ENCODE measurements around the gene MPV17L2.

The MPV17L2 gene

GRCh38 chr19:18218600-18218999 is 25.6 kb downstream of the MPV17L2 start:
- no peak for DNase-seq (ENCODE audit: low read depth)

- no peak for DNase-seq (ENCODE audit: low read depth)
Measured at GRCh38 chr19:18219911-18220631, 27.1 kb downstream of the MPV17L2 start.

GRCh38 chr19:18220632-18221275 is 27.7 kb downstream of the MPV17L2 start:
- no peak for DNase-seq (ENCODE audit: low read depth)

- no peak for DNase-seq (ENCODE audit: low read depth)
Measured at GRCh38 chr19:18221815-18222725, 29.1 kb downstream of the MPV17L2 start.

GRCh38 chr19:18223860-18224524 is 31.0 kb downstream of the MPV17L2 start:
- no peak for DNase-seq (ENCODE audit: low read depth)

- peak; percentile 70 for DNase-seq (ENCODE audit: low read depth)
Measured at GRCh38 chr19:18224525-18225354, 31.7 kb downstream of the MPV17L2 start.

GRCh38 chr19:18225355-18225701 is 32.3 kb downstream of the MPV17L2 start:
- no peak for DNase-seq (ENCODE audit: low read depth)

- DNase-seq (ENCODE audit: low read depth) = no peak
Measured at GRCh38 chr19:18225702-18226468, 32.9 kb downstream of the MPV17L2 start, which contains the start of gene PDE4C. TSS of gene PDE4C (minus strand) at chr19:18226438. CDS start at chr19:18226415, 23 bp downstream.

- no peak for DNase-seq (ENCODE audit: low read depth)
Measured at GRCh38 chr19:18226956-18227780, 34.1 kb downstream of the MPV17L2 start.

GRCh38 chr19:18227781-18228271 is 34.8 kb downstream of the MPV17L2 start:
- no peak for DNase-seq (ENCODE audit: low read depth)

GRCh38 chr19:18229474-18229873 is 36.5 kb downstream of the MPV17L2 start:
- DNase-seq (ENCODE audit: low read depth) = no peak

- DNase-seq (ENCODE audit: low read depth) = no peak
Measured at GRCh38 chr19:18229915-18230314, 36.9 kb downstream of the MPV17L2 start.

- DNase-seq (ENCODE audit: low read depth) = no peak
Measured at GRCh38 chr19:18230941-18231734, 38.1 kb downstream of the MPV17L2 start.

GRCh38 chr19:18231775-18232174 is 38.8 kb downstream of the MPV17L2 start:
- no peak for DNase-seq (ENCODE audit: low read depth)

- DNase-seq (ENCODE audit: low read depth) = no peak
Measured at GRCh38 chr19:18232540-18233223, 39.7 kb downstream of the MPV17L2 start.

- peak; percentile 28 for DNase-seq (ENCODE audit: low read depth)
Measured at GRCh38 chr19:18233224-18233825, 40.3 kb downstream of the MPV17L2 start.

- no peak for DNase-seq (ENCODE audit: low read depth)
Measured at GRCh38 chr19:18234194-18234593, 41.2 kb downstream of the MPV17L2 start.
